Inflammatory macrophage (primary cell): Measurements from ENCODE around the gene FBP1.

Source experiments
- DNase-seq, 2 donors: peaks; one replicate each; pipeline ENCODE4 v3.0.0-alpha.2; 2020 to 2022

FBP1 gene

GRCh38 chr9:94655739-94656138 is 16.4 kb upstream of the FBP1 start:
- DNase-seq = no peak

DNA sequence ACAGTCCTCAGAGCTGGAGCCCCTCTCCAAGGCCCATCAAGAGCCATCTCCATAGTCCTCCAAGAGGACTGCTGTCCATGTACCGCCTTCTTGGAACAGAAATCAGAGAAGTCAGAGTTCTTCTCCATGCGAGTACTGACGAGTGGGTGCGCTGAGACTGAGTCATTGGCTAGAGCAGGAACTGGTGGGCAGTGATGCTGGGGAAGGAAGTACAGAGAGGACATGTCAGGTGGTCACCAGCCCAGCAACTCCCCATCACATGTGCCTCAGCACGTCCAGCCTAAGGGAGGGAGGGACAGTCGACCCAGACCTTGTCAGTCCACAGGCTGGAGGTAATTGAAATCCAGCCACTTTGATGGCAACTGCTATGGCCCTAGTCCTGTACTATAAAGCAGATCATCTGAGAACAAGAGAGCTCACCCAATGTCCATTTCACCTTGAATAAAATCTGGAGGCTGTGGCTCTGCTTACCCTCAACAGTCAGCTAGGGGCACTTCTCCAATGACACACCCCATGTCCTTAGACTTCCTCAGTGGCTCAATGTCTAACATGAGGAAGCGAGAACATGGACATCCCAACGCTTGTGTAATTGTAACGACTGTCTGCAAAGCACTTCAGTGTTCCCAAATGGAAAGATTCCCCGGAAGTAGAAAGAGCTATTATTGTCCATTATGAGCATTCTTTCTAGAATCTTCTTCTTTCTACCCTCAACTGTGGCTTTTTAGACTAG is 15.0 kb upstream of the FBP1 start:
- DNase-seq = peak; percentile 93 to 98

GRCh38 chr9:94650949-94651348 is 11.6 kb upstream of the FBP1 start:
- peak; percentile 30 to 57 for DNase-seq

GRCh38 chr9:94649100-94649819 is 9.9 kb upstream of the FBP1 start:
- peak; percentile 92 to 96 for DNase-seq

DNA sequence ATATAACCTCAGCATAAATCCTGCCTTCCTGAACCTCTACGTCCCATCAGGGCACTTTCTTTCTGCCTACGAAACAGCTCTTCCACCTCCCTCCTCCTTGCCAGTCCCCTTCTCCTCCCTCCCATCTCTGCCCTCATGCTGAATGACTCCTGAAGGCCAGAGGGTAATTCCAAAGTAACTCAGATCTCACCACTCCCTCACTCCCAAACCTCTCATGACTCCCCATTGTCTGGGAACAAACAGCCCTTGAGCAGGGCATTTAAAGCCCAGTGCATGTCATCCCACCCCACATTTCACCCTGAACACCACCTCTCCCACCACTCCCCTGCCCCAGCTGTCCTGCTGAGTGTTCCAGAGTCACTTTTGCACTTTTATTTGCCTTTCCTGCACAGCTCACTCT is 8.9 kb upstream of the FBP1 start:
- DNase-seq = no peak

GRCh38 chr9:94645901-94646300 is 6.6 kb upstream of the FBP1 start:
- DNase-seq = peak; percentile 54 to 72

DNA sequence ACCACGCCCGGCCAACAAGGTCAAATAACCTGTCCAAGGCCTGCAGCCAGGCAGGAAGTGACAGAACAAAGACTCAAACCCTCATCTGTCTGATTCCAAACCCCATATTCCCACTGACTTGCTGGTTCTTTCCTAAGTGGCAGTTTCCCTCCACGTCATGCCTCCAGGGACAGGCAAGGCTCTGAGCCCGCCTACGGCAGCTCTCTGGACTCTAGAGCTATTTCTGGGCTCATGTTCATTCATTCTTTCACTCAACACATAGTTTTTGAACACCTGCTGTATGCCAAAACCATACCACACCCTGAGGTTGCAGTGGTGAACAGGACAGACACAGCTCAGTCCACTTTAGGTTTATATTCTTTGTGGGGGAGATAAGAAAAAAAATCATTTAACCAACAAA is 5.2 kb upstream of the FBP1 start:
- peak in 1 of 2 donors; percentile 50 for DNase-seq

DNA sequence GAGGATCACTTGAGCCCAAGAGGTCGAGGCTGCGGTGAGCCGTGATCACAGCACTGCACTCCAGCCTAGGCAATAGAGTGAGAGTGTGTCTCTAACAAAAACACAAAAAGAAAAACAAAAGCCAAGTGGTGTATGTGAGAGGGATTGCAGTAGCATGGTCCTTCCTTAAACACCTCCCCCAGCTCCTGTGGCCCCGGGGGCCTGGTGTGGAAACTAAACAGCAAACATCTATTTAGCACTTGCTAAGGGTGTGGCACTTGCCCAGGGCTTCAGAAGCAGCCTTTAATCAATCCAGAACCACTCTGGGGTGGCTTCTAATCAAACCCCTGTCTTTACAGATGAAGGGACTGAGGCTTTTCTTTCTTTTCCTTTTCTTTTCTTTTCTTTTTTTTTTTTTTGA is 4.4 kb upstream of the FBP1 start:
- peak; percentile 64 to 70 for DNase-seq

GRCh38 chr9:94643176-94643575 is 3.9 kb upstream of the FBP1 start:
- peak; percentile 97 to 98 for DNase-seq

GRCh38 chr9:94642501-94642900 is 3.2 kb upstream of the FBP1 start:
- DNase-seq = peak in 1 of 2 donors; percentile 74

GRCh38 chr9:94639999-94640376 is 670 bp upstream of the FBP1 start:
- no peak for DNase-seq

DNA sequence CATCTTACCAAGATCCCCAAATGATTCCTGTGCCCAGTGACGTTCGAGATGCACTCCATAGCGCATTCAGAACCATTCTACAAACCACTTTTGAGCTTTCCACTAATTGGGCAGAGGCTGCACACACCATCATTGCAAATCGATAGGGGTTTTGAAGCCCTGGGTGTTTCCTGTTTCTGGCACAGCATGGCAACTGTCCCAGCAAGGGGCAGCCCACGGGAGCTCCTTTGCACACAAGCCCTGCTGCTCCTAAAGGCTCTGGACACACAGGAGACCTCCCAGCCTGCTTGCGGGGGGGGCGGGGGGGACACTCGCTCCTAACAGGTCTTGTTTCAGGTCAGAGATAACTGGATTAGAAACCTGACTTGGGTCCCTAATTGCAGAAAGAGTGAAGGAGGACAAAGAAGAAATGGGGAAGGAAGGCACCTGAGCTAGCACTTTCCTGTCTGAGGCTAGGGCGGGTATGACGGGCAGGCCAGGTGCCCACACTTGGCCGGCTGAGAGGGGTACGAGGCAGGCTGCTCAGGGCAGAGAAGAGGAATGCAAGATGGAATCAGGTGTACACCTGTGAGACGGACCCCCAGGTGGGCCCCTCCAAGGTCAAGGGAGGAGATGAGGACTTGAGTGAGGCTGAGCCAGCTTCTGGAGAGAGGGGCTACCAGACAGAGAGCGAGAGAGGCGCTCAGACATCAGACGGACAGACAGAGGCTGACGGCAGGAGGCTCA is 820 bp downstream of the FBP1 start:
- DNase-seq = peak; percentile 48 to 51

DNA sequence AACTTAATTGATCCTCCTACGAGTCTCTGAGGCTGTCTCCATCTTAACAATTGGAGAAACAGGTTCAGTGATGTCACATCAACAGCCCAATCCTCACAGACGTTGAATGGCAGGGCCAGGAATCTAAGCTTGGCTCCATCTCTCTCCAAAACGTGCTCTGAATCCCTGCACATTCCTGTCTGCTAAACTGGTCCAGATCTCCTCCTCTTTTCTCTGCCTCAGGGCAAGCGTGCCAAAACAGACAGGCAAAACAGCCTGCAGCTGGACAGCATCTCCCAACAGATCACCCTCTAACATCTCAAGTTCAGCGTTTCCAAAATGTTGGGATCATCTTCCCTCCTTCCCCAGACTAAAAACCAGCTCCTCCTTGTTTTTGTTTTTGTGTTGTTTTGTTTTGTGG is 6.6 kb downstream of the FBP1 start:
- DNase-seq = no peak

- no peak for DNase-seq
These were observed 7.7 kb downstream of the FBP1 start for GRCh38 chr9:94631599-94631998.

DNA sequence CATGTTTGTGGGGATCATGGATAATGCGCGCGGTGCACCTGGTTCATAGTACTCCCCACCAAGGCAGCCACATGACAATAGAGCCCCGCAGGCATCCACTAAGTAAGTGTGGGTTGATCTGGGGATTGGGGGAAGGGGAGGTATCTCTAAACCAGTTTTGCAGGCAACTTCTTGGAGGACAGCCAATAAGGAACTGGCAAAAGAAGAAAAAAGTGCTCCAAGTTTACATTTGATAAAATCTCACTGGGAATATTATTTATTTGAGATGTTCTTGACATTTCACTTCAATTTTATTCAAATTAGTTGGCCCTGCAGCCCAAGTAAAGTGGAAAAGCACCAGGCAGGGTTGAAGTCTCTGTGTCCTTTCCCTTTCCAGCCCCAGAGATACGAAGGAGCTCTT is 8.5 kb downstream of the FBP1 start:
- DNase-seq = no peak

- no peak for DNase-seq
These were observed 9.0 kb downstream of the FBP1 start for GRCh38 chr9:94630281-94630680.

DNA sequence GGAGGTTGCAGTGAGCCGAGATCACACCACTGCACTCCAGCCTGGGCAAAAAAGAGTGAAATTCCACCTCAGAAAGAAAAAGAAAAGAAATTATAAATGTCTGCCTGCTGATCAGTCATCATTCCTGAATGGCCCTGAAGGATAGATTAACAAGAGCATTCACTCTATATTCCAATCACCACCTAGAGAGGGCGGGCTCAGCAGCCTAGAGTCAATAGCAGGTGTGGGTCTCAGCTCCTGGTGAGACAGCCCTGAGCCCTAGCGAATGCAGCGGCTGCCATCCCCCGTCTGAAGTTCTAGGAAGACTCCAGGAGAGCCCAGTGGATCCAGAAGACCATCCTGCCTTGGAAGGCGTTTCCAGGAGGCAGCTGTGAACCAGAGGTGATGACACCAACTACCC is 12.0 kb downstream of the FBP1 start:
- no peak for DNase-seq

DNA sequence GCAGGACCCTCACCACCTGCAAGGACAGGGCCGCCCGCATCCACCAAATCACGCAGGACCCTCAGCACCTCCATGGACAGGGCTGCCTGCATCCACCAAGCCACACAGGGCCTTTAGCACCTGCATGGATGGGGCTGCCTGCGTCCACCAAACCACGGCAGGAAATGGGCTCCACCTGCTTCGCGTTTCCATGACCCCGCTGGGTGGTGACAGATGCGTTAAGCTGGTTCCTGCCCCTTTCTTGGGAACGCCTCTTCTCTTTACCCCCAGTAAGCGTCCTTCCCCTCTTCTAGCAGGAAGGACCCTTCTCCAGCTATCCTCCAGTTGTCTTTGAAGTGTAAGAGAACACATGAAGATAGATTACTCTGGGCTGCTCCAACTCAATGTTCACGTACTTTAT is 13.5 kb downstream of the FBP1 start:
- DNase-seq = no peak

DNA sequence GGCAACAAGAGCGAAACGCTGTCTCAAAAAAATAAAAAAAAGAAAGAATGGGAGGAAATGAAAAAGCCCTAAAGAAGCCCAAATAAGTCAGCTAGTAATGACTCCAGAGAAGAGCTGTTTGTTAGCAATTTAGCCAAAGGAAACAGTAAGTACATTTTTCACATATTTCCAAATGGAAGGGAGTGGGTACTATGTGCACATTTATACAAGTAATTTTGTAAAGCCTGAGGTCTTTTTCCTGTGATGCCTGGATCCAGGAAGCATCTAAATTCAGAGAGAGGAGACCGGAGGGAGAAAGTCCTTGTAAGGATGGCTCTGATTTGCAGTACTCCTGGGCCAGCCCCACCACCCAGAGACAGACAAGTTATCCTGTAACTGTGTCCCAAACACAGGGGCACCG is 14.7 kb downstream of the FBP1 start:
- no peak for DNase-seq

DNA sequence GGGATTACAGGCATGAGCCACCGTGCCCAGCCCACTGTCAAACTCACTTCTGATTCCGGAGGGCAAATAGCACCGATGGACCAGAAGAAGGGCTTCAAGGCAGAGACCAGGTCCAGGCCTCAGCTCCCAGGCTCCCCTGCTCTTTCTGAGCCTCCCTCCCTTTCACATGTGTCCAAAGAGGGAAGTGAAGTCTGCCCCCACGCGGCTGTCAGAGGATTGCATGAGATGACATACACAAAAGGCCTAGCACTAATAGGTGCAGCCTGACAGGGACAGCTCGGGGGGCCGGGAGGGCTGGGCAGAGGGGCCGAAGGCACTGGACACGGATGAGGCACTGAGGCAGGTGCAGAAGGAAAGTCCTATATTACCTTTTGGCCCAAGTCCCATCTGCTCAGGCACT is 16.1 kb downstream of the FBP1 start:
- peak; percentile 63 to 67 for DNase-seq

DNA sequence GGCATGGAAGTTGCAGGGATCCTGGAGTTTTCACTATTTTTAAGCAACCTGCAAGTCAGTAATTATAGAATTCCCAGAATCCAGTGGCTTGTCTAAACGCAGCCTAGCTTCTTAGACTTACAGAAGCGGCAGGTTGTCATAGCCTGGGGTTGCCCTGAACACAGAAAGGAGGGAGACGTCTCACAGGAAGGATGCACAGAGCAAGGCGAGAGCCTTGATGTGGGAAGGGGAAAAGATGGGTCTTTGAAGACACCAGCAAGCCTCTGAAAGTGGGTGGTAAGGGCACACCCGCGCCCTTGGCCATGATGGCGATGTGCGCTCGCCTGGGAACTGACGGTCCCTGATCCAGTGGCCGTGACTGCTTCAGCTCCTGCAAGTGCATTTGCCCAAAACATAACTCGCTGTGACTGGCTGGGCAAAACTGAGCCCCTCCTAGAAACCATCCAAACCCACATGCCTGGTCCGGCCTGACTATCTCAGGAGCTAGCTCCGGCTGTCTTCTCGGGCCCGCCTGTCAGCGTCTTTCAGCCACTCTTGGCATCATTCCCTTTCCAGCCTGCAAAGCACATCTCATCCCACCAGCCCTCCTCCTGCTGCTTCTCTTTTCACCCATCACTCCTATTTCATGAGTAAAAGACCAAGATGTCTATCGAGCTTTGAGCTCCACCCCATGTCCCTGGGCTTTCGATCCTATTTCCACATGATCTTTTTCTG is 17.1 kb downstream of the FBP1 start:
- no peak for DNase-seq

DNA sequence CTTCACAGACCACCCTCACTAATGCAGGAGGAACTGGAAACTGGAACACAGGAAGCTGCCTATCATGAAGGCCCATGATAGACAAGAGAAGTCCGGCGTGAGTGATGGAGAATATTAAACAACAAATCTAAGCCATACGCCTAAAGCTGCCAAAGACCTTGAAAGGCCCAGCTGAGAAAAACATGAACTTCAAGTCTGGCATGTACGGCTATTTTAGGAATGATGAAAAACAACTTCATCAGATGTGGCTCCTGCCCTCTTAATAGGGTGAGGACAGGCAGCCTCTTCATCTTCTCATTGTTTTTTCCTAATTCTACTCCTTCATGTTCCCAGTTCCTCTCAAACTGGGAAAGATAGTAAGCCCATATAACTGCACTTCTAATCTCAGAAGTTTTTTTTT is 20.3 kb downstream of the FBP1 start:
- DNase-seq = no peak

- DNase-seq = no peak
These were observed 26.3 kb downstream of the FBP1 start for GRCh38 chr9:94613003-94613402.
